Ovary (tissue), 3 donors: ENCODE data around the gene CDK5R2.

Experiments
- CTCF ChIP-seq, 3 donors: fragments of 450-650 bp in 2 of 3; fragments of 200-600 bp in 1 of 3; IDR thresholded peaks; one replicate each; pipeline versions ENCODE4 v1.5.1 to v1.8.0; 2016 to 2022; ENCODE audit warnings: antibody characterized with exemption in 3 of 3, mild to moderate bottlenecking in 1 of 3
- EP300 ChIP-seq: sonication (generic); formaldehyde crosslinking; IDR thresholded peaks from one replicate; pipeline ENCODE4 v1.6.1; 2017; ENCODE audit warnings: antibody characterized with exemption
- POLR2A ChIP-seq: fragments of 450-650 bp; IDR thresholded peaks from one replicate; pipeline ENCODE4 v1.6.1; 2017; ENCODE audit warnings: antibody characterized with exemption, mild to moderate bottlenecking, moderate library complexity
- donor health status: DM: no; HTN: no; CAD: no.

- TF ChIP-seq CTCF (IDR thresholded peaks at IDR 0.05) (no peak), EP300 (no peak), POLR2A (no peak)
Observed at GRCh38 chr2:218920504-218920903, 39.0 kb upstream of the CDK5R2 start.
